NCI-H460 (cell line): Measurements from ENCODE around the gene ZNF689. TPM values are rescaled to one million over a fixed set of nuclear protein-coding genes. Genes with fewer than 3 reads are reported as not detected.

Source experiments
- DNase-seq: peaks from one replicate; pipeline ENCODE4 v3.0.0-alpha.2; 2016; ENCODE audit warnings: low read depth; ENCODE audit errors: extremely low read depth
- polyA plus RNA-seq: library from polyadenylated mRNA; depleted of rRNA; stranded (reverse); fragments of >200 nt; gene quantifications from 2 replicates; pipeline ENCODE4 v1.2.3, GENCODE V29; 2014; cell fraction: nucleus; rRNA removed
- total RNA-seq: library from RNA; depleted of rRNA; stranded (reverse); fragments of >200 nt; shearing (Covaris generic); gene quantifications from 2 replicates; pipeline ENCODE4 v1.2.3, GENCODE V29; 2014; rRNA removed

Gene ZNF689
- 8.2 and 10.0 TPM in 2 replicates for total RNA-seq
- polyA plus RNA-seq: 9.2 and 15.2 TPM in 2 replicates

DNA sequence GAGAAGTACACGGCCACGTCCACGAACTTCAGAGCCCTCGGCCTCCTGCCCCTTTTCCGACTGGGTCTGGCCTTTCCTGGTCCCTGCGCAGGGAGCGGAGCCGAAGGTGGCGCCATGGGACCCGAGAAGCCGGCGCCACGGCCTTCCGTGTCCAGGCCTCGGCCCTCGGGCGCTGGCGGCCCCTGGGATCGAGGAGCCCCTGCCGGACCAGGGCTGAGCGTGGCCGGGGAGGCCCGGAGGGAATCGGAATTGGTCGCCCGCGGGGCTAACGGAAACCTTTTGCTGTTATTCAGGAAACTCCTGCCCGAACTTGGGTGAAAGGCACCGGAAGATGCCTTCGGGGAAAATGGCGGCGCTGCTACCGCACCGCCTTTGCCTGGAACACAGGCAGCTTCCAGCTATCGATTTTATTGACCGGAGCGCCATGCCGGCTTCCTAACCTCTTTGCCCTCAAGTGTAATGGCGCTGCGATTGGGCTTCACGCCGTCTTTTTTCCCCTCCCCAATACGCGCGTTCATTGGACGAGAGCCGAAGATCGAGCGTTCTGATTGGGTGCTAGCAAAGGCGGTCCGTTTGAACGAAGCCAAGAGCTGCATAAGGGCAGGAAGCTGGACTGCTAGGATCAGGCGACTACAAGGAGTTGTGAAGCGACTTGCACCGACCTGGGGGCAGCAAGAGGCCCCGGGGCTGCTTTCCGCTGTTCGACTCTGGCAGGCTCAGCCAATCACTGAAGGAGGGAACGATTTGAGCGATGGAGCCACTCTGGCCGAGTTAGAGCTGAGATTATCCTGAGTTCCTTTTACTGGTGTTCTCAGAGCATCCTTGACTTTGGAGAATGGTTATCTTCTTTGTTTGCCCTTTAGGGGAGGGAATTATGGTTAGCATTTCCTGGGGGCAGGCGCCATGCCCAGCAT is at the start of gene ZNF689:
Gene ZNF689, minus strand, starts transcription at position 464 of the 914 bp plus-strand sequence. Its CDS starts 348 bp downstream, at position 116.
- DNase-seq: peak; percentile 98

DNA sequence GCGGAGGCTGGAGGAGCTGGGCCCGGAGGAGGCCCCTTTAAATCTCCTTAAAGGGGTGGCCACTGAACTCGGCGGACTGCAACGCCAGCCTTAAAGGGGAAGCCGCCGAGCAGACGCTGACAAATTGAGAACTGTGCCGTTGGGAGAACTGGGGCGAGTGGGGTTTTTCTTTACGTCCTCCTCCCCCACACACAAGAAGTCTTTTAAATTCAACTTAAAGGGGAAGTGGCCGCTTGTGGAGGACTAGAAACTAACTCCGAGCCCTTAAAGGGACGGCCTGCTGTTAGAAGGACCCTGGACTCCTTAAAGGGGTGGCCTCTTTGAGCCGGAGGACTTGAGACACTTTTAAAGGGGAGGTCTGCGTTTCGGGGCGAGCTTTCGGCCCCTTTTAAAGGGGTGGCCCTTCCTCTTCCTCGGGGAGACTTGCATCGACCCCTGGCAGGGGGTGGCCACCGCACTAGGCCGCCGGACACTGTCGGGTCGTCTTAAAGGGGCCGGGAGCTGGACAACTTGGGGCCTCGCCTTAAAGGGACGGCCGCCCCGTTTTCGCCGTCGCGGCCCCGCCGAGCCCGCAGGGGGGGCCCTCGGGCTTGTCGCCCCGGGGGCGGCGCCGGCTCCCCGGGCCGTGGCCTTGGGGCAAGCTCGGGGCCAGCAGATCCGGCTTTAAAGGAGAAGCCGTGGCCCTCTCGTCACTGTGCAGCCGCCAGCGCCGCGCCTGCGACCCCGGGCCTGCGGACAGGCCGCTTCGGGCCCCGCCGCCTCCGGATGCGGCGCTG is 48.7 kb upstream of the ZNF689 start:
- DNase-seq: peak; percentile 96

DNA sequence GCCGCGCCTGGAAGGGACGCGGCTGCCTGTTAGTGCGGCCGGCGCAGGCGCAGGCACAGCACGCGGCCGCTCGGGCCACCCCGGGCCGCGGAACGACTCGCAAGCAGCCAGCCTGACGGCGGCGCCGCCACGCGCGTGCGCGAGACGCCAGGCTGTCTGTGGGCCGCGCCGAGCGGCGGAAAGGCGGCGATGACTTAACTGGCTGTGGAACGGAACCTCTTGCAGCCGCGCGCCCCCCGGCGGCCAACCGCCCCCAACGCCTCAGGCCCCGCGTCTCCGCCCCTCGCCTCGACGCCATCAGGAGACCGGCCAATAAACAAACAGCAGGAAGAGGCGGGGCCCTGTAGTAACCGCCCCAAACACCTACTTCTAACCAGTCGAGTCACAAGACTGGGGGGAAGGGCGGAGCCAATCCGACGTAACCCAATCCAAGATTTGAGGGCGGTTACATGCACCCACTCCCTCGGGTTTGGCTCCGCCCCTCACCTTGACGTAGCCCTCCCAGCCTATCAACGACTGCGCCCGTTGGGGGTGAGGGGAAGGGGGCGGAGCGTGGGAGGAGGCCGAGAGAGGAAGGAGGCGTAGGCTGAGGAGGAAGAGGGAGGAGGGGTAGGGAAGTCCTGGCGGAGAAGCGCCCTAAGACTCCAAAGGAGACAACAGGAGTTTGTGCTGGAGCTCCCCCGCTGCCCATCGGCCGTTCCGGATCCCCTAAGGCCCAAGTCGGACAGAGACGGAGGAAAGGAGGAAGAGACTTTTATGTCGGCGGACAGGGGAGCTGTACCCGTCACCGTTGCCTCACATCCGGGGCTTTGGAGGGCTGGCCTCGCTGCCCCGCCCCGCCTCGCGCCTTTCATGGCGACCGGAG is 47.9 kb upstream of the ZNF689 start, which contains the start of gene FBRS:
Gene FBRS, plus strand, starts transcription at position 566 of the 865 bp plus-strand sequence. CDS start 1,088 bp downstream, outside the sequence.
- peak; percentile 100 for DNase-seq

DNA sequence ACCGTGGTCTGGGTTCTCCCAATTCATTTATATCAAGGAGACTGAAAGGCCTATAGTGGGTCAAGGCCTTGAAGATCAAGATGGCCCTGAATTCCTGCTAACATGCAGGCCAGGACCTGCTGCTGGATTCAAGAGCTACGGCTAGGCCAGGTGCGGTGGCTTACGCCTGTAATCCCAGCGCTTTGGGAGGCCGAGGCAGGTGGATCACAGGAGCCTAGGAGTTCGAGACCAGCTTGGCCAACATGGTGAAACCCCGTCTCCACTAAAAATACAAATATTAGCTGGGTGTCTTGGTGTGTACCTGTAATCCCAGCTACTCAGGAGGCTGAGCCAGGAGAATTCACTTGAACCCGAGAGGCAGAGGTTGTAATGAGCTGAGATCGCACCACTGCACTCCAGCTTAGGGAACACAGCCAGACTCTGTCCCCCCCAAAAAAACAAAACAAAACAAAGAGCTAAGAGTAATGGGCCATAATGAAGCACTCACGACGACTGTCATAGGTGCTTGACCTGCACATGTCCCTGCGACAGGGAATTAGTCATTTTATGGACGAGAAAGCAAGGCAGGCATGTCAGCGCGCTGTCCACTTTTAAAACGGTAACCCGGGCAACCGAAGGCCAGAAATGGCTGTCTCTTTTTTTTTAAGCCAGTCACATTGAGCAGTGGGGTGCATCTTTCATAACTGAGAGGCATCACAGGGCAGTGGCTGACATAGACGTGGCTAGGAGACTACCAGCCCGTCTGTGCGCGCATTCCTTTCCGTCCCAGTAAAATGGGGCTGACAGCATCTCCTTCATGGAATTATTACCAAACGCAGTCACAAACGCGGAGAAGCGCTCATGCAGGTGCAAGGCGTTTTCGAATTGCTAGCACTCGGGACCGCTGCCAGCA is 47.0 kb upstream of the ZNF689 start:
- DNase-seq: no peak

DNA sequence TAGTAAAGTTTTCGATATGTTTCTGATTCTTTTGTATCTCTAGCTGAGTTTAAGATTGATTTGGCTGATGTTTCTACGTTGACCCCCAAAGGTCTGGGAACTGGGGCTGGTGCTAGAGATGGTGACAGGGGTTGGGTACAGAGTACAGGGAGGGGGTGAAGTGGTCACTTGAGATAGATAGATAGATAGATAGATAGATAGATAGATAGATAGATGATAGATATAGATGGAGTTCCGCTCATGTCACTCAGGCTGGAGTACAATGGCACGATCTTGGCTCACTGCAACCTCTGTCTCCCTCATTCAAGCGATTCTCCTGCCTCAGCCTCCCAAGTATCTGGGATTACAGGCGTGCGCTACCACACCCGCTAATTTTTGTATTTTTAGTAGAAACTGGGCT is 46.2 kb upstream of the ZNF689 start:
- DNase-seq: no peak

- no peak for DNase-seq
These were observed 45.7 kb upstream of the ZNF689 start for GRCh38 chr16:30655815-30656347.

DNA sequence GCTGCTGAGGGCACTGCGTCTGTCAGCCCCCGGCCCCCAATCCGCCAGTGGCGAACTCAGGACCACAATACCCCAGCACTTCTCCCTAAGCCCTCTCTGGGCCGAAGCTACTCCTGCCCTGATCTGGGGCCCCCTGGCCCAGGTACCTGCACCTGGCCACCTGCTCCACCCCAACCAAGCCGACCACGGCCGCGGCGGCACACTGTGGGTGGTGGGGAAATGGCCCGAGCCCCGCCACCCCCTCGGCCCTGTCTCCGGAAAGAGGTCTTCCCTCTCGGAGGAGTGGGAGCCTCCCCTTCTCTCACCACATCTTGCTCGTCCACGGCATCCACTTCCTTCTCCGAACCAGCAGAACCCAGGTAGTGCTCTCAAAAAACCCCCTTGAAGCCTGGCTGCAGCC is 44.7 kb upstream of the ZNF689 start:
- no peak for DNase-seq

DNA sequence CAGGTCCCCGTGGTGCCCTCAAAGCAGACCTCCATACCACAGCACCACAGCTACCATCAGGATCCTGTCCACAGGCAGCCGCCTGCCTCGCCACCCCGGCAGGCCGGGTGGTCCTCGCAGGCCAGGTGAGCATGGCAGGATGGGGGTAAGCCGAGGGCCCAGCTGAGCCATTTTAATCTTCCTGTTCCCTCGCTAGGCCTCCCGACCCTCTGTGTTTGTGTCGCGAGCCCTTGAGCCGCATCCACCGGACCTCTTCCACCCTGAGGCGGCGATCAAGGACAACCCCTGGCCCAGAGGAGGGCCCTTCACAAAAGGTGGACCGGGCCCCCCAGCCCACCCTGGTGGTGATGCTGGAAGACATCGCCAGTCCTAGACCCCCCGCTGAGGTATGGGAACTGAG is 42.5 kb upstream of the ZNF689 start:
- DNase-seq: no peak

- no peak for DNase-seq
These were observed 41.8 kb upstream of the ZNF689 start for GRCh38 chr16:30652005-30652296.

- peak; percentile 60 for DNase-seq
These were observed 41.2 kb upstream of the ZNF689 start for GRCh38 chr16:30651124-30652004.

- DNase-seq: peak; percentile 99
These were observed 40.4 kb upstream of the ZNF689 start, which contains the start of gene PRR14 for GRCh38 chr16:30650369-30651123. PRR14 (plus strand) TSS chr16:30650960; CDS start chr16:30651646, 686 bp downstream.

DNA sequence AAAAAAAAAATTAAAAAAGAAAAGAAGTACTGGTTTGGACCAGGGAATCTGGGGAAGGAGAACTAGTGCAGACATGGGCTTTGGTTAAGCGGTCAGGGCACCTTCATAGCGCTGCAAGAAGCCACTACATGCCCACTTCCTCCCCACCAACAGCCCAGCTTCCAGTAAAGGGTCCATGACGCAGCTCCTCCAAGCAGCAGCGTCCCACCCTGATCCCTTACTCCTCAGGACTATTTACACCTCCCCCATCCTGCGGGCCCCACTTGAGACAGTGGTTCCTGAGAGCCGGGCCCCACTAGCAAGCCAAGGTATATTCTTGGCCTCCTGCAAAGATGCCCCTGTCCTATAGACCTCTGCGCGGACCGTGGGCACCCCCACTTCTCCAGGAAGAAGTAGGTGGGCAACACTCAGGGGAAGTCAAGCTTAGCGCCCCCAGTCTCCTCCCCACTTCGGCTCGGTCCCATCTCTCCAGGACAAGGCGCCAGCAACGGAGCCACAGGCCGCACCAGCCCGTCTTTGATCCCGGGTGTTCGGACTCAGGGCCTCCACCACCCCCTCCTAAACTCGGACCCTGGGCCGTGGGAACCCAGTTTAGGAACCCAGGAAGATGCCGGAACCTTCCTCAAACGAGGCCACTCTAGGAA is 39.7 kb upstream of the ZNF689 start:
- DNase-seq: no peak

GRCh38 chr16:30647274-30647571 is 37.0 kb upstream of the ZNF689 start:
- DNase-seq: no peak

GRCh38 chr16:30645727-30646126 is 35.5 kb upstream of the ZNF689 start:
- DNase-seq: no peak

GRCh38 chr16:30644334-30644830 is 34.2 kb upstream of the ZNF689 start:
- DNase-seq: no peak

GRCh38 chr16:30641378-30641982 is 31.3 kb upstream of the ZNF689 start:
- no peak for DNase-seq

- DNase-seq: peak; percentile 76
These were observed 27.8 kb upstream of the ZNF689 start for GRCh38 chr16:30637944-30638343.
